ENCODE results near the gene USP37. TPM values are rescaled to one million over a fixed set of nuclear protein-coding genes. Genes with fewer than 3 reads are reported as not detected.

USP37 gene
- total and polyA plus RNA-seq, 12 donors, result 2.5 to 30.7 (median 13.3) TPM

GRCh38 chr2:218428846-218429558 lies 139.1 kb downstream of the USP37 start:
- Histone ChIP-seq H3K27me3 (no peaks in the 10 kb centered on the region), H3K27ac (no peak overlapping the region), H3K4me1 (replicated peaks in 1 of 2) (no peaks in the 10 kb centered on the region), H3K36me3 (replicated peaks in 1 of 2) (no peaks in the 10 kb centered on the region), H3K4me3 (no peak overlapping the region), H3K9me3 (replicated peaks in 1 of 3) (no peaks in the 10 kb centered on the region)
- intact Hi-C loops (cut with DNase I), result no loop called here
- TF ChIP-seq CTCF (IDR thresholded peaks at IDR 0.05) (no peak), POLR2A (IDR thresholded peaks at IDR 0.05) (no peak)
- 86 to 91% (median 91%) methylated on average over 16 to 24 of the region's 24 CpGs for WGBS, 4 donors
- no peak for DNase-seq

GRCh38 chr2:218427741-218428140 lies 140.4 kb downstream of the USP37 start:
- H3K4me3 ChIP-seq, result no peak overlapping the region
- no peaks in the 10 kb centered on the region for H3K36me3 ChIP-seq (replicated peaks in 1 of 2)
- peak in 2 of 7 donors; percentile 24 to 46 for DNase-seq
- H3K27me3 ChIP-seq, result no peaks in the 10 kb centered on the region
- H3K4me1 ChIP-seq (replicated peaks in 1 of 2), result no peaks in the 10 kb centered on the region
- TF ChIP-seq POLR2A (IDR thresholded peaks at IDR 0.05) (no peak), CTCF (IDR thresholded peaks at IDR 0.05) (no peak)
- H3K27ac ChIP-seq, result no peak overlapping the region
- WGBS, 4 donors, result 46 to 67% (median 61%) methylated on average over 11 of the region's 11 CpGs
- no peaks in the 10 kb centered on the region for H3K9me3 ChIP-seq (replicated peaks in 1 of 3)
- intact Hi-C loops (cut with DNase I), result no loop called here

- H3K27ac ChIP-seq, result no peak overlapping the region
- H3K4me3 ChIP-seq, result no peak overlapping the region
- H3K4me1 ChIP-seq (replicated peaks in 1 of 2), result no peaks in the 10 kb centered on the region
- intact Hi-C loops (cut with DNase I), result no loop called here
- H3K9me3 ChIP-seq (replicated peaks in 1 of 3), result no peaks in the 10 kb centered on the region
- DNase-seq, result no peak
- WGBS, 4 donors, result 71 to 100% (median 82%) methylated on average over 2 to 10 of the region's 10 CpGs
- no peaks in the 10 kb centered on the region for H3K27me3 ChIP-seq
- no peaks in the 10 kb centered on the region for H3K36me3 ChIP-seq (replicated peaks in 1 of 2)
- no peak for TF ChIP-seq POLR2A (IDR thresholded peaks at IDR 0.05)
These were observed 142.6 kb downstream of the USP37 start for GRCh38 chr2:218425531-218425930.

GRCh38 chr2:218423584-218423983 lies 144.6 kb downstream of the USP37 start:
- H3K27ac ChIP-seq, result no peak overlapping the region
- WGBS, 4 donors, result 84 to 92% (median 88%) methylated on average over 6 to 9 of the region's 9 CpGs
- no peaks in the 10 kb centered on the region for H3K27me3 ChIP-seq
- H3K9me3 ChIP-seq (replicated peaks in 1 of 3), result no peaks in the 10 kb centered on the region
- TF ChIP-seq CTCF (IDR thresholded peaks at IDR 0.05), result no peak
- no peak for TF ChIP-seq POLR2A (IDR thresholded peaks at IDR 0.05)
- H3K4me3 ChIP-seq, result no peak overlapping the region
- intact Hi-C loops (cut with DNase I), result no loop called here
- H3K4me1 ChIP-seq (replicated peaks in 1 of 2), result no peaks in the 10 kb centered on the region
- DNase-seq, result no peak
- H3K36me3 ChIP-seq (replicated peaks in 1 of 2), result no peaks in the 10 kb centered on the region

Data from adrenal gland (tissue), 12 donors.